Inflammatory macrophage (primary cell): ENCODE results near the gene CEP63.

Experiments used
- DNase-seq, 2 donors: peaks; one replicate each; pipeline ENCODE4 v3.0.0-alpha.2; 2020 to 2022

Gene CEP63

DNA sequence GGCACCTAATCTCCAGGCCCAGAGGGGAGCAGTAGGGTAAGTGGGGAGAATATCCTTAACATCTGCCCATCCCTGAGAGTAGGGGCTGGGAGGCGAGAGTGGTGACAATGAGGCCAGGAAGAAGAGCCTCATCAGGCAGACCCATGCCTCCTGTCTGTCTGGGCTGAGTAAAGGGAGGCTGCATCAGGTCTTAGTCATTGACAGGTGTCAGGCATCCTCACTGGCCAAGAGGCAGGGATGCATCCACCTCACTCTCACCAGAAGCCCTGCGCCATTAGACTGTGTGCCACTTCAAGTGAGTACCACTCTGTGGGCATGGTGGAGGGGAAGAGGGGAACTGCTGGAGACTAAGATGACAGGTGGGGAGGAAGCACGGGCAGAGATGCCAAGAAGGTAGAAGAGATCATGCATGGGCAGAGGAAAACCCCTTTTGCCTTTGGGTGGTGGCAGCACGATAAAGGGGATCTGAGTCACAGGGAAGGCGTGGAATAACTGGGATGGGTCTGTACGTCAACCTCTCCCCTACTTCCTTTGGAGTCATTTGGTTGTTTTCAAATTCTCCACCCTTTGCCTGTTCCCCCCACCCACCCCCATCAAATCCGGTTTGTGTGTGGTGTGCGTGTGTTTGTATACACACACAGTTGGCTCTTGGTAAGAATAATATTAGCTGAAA lies 14.2 kb upstream of the CEP63 start:
- DNase-seq = no peak

DNA sequence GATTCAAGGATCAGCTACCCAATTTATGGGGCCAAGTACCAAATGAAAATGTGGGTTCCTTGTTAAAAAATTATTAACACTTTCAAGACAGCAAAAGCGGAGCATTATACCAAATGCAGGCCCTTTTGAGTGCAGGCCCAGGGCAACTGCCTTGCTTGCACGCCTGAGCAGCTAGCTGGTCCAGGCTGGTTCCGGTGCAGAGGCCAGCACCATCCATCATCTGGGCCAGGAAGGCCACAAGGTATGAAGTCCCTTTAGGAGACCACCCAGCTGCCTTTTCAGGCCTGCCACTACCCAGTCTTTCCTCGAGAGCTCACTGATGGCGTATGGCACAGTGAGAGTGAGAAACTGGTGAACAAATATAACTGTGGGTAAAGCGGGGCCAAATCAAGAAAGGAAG lies 13.0 kb upstream of the CEP63 start:
- no peak for DNase-seq

DNA sequence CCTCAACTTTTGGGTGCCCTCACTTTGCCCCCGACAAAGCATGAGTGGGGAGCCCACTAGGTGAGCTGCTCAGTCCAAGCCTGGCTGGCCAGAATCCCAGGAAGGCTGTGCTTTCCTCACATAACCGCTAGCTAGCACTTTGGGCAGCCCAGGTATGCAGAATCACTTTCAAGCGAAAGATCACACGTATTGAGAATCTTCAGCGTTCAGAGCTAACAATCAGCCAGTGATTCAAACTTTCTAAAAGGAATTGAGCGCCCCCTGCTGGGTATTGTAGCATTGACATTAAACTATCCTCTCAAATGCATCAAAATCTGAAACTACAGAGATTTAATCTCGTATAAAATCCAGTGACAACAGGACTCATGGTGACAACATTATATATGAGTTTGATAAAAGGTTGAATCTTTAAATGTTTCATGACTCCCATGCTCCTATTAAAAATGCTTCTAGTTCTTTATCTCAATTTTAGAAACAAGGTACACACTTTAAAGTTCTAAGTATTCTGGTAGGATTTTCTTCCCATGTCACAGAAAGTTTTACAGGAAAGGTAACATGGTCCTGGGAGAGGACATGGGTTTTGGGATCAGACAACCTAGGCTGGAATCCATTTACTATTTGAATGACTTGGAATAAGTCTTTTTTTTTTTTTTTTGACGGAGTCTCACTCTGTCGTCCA lies 11.8 kb upstream of the CEP63 start:
- DNase-seq = peak; percentile 72 to 74

DNA sequence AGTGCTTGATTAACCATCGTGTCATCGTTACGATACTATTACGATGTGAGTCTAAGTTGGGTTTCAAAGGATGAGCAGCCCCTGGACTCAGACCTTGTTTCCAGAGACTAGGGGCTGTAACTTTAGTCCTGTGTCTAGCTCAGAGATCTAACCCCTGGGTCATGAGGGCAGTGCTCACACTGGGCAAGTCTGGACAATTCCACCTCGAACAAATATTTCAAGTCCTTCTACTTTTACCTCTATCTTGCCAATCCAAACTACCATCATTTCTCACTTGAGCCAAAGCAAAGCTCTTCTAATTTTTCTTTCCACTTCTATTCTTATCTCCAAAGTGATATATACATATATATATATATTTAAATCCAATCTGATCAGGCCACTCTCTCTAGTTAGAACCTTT lies 10.9 kb upstream of the CEP63 start:
- DNase-seq = no peak

DNA sequence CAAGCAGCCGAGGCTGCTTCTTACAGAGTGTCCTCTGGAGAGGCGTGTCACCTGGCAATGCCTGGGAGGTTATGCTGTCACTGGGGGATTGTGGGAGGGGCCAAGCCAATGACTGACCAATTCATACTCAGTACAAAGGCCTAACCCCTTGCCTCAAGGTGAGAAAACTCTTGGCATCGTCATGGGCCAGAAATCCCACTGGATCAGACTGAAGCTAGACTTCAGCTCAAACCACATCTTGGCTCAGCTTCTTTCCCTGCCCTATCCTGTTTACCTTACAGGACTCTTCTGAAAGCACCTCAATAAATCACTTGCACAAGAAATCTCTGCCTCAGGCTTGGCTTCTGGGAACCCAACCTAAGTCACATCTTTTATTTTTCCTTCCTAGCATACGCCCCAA lies 9.6 kb upstream of the CEP63 start:
- DNase-seq = no peak

DNA sequence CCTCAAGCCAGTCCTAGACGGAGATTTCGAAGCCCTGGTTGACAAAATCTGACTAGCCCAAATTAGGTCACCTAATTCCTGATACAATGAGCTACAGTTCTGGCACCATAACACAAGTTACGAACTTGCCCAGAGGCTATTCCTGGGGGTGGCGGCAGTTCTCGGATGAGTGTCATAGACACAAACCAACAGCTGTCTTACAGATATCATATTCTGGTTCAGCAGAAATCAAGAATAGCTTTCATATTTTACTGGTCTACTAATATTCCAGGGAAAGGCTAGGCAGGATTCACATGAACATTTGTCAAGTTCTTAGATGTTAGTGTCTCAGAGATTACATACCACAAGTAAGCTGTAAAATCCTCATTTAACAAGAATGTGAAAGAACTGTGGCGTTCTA lies 8.9 kb upstream of the CEP63 start:
- DNase-seq = no peak

DNA sequence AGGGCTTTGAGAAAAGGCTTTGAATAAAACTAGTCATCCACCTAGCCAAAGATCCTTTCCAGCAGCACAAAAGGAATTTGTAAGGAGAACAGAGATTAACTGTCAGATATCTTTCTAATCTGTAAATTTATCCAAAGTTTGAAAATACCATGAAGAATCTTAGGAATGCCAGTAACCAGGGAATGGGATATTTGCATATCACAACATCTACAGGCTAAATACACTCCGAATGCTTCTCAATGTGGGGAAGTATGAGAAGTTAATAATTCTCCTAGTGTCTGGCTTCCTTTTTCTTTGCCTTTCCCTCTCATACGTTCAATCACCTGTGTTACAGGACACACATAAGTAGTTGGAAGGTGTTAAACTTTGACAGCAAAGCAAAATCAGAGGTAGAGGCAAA lies 7.9 kb upstream of the CEP63 start:
- no peak for DNase-seq

DNA sequence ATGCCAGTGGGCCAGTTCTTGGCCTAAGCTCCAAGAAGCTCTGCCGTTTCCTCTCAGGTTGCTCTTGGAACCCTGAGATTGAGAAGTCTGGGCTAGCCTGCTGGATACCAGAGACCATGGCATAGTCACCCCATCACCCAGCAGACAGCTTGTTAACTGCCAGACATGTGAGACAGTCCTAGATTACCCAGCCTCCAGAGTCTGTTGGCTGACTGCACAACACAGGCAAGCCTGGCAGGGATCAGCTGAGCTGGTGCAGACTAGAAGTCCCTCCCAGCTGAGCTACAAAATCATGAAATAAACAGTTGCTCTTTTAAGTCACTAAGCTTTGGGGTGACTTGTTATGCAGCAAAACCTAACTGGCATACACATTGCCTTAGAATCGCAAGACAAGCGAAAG lies 5.3 kb upstream of the CEP63 start:
- no peak for DNase-seq

DNA sequence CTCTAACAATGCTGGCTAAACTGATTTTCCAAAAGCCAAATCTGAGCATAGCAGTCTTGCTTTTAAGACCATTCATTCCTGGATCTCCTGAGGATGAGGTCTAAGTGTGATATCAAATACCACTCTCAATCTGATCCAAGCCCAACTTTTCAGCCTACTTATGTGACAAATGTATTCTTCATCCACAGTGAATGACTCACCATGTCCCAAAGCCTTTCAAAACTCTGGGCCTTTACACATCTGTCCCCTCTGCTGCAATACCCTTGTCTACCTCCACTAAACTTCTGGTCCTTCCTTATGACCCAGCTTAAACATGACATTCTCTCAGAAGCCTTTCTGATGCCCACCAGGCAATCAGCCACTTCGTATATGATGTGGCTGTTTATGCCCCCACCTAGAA lies 4.7 kb upstream of the CEP63 start:
- no peak for DNase-seq

DNA sequence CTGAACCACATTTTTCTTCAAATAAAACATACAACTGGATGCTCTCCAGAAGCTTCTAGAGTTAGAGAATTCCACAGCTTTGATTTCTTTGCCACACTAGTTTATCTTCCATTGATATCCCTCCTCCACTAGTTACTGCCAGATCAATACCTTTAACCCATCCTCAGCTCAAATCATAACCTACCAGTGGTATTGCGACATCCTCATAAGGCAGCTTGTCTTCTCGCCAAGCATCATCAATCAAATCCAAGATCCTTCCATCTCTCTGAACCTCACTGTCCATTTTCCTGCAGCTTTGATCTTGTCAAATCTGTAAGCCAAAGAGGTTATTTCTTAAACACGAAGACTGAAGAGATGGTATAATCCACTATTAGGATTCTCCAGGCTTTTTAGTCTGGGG lies 3.2 kb upstream of the CEP63 start:
- no peak for DNase-seq

DNA sequence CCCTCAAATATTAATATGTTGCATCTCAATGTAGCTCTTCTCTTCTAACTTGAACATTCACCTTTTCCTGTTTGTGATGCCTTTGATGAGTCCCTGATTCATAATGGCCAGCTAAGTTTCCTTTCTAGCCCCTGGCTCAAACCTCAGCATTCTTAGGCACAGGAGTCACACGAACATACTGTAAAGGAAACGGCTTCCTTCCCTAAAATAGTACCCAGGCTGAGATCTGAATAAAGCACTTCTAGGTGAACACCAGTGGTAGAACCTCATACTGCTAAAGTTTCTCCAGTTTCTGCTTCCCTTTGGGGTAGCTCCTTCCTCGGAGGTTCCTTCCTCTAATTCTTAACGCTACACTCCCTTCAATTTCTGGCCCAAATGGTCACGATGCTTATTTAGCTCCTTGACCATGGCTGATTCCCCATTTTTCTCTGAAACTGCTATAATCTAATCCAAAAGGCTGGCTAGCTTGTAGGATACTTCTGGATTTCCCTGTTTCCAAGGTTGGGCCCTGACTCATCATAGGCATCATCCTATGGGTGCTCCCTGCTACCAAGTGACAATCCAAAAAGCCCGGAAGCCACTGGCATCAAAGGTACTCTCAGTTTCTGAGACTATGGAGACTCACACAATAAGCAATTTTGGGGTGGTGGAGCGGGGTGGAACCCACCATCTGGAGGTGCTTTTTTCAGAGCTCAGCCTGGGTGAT lies 2.5 kb upstream of the CEP63 start:
- DNase-seq = peak; percentile 28 to 47

DNA sequence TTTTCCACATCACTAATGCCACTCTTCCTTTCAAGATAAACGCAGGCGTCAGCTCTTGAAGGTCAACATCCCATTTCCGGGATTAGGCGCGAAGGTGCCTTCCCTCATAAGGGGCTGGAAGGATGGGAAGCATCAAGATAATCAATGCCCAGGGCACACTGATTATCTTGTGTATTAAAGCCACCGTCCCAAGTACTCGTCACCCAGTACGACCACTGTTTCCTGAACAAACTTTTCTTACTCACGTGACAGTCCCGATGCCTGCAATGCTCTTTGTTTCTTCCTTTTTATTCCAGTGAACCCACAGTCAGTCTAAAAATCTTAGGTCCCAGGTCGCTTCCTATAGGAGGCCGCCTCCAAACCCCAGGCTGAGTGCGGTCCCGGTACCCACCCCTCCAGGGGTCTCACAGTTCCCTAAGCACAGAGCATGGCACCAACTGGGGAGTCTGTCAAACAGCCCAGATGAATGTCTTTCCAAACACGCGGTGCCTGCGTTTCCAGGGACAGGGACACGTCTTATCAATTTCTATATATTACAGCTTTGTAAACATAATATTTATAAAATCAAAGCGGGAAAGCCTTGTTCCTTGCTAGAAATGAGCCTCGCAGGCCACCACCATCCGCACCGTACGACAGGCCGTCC lies 661 bp upstream of the CEP63 start:
- DNase-seq = peak; percentile 41 to 45

DNA sequence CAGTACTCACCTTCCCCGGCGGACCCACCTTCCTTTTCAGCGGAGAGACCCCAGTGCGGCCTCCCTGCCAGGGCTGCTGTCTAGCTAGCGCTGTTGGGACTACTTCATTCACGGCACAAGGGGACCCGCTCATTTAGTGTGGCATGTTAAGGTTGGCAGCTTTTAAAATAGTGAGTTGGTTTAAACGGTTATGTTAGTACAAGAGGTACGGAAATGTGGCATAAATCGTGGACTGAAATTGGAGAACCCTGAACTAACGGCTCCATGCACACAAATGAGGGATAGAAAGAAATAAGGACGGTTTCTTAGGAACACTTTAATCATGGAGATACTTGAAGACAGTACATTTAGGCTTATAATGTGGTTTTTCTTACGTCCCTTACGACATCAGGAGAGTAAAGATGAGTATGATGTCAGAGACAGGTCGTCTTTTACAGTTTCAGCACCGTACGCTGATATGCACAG lies 752 bp downstream of the CEP63 start:
- DNase-seq = peak; percentile 8 to 16

DNA sequence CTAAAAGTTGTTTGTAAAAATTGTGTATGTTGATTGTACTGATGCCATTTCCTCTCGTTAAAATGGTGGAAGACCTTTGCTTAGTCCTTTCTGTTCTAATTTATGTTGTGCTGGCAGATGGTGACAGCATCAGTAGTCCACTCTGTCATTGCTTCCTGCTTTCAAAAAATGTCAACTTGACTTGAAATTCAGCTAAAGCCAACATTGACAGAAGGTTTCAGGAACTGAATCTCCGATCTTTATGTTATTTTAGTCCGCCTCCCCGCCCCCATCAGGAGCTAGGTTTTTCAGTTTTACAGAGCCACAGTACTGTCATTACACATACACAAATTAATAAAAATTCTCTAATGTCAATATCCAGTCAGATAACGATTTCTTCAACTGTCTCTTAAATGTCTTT lies 1.5 kb downstream of the CEP63 start:
- DNase-seq = peak; percentile 78 to 88

DNA sequence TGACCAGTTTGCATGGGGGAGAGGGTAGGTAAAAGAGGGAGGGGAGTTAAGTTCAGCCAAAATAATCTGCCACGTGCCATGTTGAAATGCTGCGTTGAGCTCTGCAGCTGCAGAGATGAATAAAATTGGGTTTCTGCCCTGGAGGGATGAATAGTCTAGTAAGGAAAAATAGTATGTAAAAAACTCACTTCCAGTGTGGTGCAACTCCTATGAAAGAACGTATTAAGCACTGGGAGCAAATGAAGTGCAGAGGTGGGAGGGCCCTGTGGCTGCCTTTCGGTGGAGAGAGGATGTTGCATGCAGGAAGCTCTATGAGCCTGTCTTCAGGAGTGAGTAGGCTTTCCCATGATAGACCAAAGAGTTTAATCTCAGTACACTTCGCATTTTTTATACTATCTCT lies 8.6 kb downstream of the CEP63 start:
- DNase-seq = peak in 1 of 2 donors; percentile 27

DNA sequence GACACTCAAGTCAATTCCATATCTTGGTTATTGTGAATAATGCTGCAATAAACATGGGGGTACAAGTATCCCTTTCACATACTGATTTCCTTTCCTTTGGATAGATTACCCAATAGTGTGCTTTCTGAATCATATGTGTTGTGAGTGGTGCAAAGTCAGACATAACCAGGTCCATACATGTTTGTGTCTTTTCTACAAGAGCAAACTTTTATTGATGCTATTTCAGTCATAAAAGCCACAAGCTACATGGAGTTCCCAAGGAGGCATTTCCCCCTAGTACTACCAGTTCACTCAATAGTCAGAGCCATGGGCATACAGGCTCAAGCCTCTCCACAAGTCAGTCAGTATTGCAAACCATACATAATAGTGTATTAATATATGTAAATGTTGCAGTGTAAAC lies 10.1 kb downstream of the CEP63 start:
- no peak for DNase-seq

DNA sequence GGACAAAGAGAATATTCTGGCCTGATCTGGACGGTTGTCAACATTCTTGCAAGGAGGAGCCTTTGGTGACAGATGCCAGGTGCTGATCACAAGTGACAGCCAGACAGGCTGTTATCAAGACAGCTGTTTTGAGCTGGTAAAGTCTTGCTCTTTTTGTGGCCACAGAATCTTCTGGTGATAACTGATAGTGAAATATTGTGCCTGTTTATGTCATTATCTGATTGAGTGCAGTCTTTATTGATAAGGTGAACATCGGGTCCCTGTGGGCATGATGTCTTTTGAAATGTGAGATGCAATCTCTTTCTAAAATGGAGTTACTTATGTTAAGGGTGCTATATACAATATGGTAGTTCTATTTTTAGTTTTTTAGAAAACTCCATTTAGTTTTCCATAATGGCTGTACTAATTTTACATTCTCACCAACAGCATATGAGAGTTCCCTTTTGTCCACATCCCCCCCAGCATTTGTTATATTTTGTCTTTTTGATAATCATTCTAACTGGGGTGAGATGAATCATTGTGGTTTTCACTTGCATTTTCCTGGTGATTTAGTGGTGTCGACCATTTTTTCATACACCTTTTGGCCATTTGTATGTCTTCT lies 10.7 kb downstream of the CEP63 start:
- DNase-seq = no peak

DNA sequence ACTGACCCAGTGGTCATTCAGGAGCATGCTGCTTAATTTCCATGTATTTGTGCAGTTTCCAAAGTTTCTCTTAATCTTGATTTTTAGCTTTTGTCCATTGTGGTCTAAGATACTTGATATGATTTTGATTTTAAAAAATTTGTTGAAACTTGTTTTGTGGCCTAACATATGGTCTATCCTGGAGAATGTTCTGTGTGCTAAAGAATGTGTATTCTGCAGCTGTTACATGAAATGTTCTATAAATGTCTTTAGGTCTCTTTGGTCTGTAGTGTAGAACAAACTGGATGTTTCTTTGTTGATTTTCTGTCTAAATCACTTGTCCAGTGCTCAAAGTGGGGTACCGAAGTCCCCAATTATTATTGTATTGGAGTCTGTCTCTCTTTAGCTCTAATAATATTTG lies 17.4 kb downstream of the CEP63 start:
- DNase-seq = no peak

DNA sequence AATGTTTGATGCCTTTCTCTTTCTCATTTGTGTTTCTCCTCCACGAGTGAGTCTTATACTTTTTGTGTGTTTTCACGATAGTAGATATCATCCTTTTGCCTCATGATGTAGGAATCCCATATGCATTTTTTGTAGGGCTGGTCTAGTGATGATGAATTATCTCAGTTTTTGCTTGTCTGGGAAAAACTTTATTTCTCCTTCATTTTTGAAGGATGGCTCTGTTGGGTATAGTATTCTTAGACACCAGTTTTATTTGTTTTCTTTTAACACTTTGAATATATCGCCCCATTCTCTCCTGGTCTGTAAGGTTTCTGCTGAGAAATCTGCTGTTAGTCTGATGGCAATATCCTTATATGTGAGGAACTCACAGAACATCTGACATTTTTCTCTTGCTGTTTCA lies 18.3 kb downstream of the CEP63 start:
- no peak for DNase-seq

DNA sequence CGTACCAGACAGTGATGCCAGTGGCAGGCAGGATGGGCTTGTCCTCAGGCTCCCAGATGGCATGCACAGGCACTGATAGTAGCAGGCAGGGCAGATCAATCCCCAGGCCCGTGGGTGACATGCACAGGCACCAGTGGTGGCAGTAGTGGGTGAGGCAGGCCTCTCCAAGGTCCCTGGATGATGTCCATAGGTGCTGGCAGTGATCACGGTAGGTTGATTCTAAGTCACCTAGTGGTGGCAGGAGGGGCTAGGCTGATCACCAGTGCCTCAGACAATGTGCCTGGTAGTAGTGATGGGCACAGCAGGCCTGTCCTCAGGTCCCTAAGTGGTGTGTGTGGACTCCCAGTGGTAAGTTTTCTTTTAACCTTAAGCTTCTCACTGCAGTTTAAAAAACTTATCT lies 19.6 kb downstream of the CEP63 start:
- DNase-seq = no peak

DNA sequence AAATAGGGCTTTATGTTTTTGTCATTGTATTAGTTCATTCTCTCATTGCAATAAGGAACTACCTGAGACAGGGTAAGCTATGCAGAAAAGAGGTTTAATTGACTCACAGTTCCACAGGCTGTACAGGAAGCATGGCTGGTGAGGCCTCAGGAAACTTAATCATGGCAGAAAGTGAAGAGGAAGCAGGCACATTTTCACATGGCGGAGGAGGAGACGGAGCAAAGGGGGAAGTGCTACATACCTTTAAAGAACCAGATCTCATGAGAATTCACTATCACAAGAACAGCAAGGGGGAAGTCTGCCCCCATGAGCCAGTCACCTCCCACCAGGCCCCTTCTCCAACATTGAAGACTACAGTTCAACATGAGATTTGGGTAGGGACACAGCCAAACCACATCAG lies 25.6 kb downstream of the CEP63 start:
- DNase-seq = peak in 1 of 2 donors; percentile 30

DNA sequence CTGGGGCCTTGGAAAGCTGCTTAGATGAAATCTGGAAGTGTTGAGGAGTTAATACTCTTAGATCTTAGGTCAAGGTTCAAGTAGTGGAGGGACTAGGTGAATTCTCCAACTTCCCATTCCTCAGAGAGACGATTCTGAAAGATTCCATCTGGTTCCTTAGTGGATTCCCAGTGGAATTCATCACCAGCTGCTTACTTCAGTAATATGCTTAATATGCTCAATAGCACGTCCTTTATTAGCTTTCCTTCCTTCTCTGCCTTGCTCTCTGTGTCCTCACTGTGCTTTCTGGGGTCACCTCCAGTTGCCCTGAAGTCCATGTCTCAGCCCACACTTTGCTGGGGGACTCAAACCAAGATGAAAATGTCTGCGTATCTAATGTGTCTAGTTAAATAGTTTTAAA lies 31.0 kb downstream of the CEP63 start:
- DNase-seq = no peak

DNA sequence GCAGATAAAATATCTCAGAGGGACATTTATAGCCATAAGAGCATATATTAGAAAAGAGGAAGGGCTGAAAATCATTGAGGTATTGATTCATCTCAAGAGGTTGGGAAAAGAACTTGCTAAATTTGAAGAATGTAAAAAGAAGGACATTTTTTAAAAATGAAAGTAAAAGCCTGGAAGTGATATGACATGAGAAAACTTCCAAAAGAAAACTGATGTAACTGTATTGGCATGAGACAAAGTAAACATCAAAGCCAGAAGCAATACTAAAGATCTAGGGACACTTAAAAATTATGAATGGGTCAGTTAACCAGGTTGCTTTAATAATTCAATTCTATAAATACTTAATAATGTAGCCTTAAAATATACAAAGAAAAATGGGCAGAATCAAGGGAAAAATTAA lies 31.9 kb downstream of the CEP63 start:
- DNase-seq = peak in 1 of 2 donors; percentile 17
